Esophagus squamous epithelium (tissue), 5 donors: ENCODE measurements around the gene PRPSAP1. TPM values are rescaled to one million over a fixed set of nuclear protein-coding genes. Genes with fewer than 3 reads are reported as not detected.

Source experiments
- DNase-seq: peaks from one replicate; lab custom pipeline; 2025; lab: John Stamatoyannopoulos, UW
- H3K27ac ChIP-seq, 4 donors: fragments of 200-600 bp; sonication (generic); one replicate each; pipeline ENCODE4 v1.5.1; 2016 to 2019; ENCODE audit warnings: mild to moderate bottlenecking in 1 of 4
- H3K27me3 ChIP-seq, 4 donors: fragments of 200-600 bp; sonication (generic); 1 replicate in 3 of 4; 2 replicates in 1 of 4; pipeline versions ENCODE4 v1.5.1 to v1.6.0; 2017 to 2021; ENCODE audit warnings: antibody characterized with exemption in 1 of 4
- H3K36me3 ChIP-seq, 3 donors: fragments of 200-600 bp; sonication (generic); one replicate each; pipeline ENCODE4 v1.5.1; 2016 to 2019
- H3K4me1 ChIP-seq, 3 donors: fragments of 200-600 bp; sonication (generic); one replicate each; pipeline ENCODE4 v1.5.1; 2017 to 2019
- H3K4me3 ChIP-seq, 4 donors: fragments of 200-600 bp; sonication (generic); 1 replicate in 3 of 4; 2 replicates in 1 of 4; pipeline ENCODE4 v1.5.1; 2016 to 2019; ENCODE audit warnings: mild to moderate bottlenecking in 2 of 4, moderate library complexity in 1 of 4
- H3K9me3 ChIP-seq, 3 donors: fragments of 200-600 bp; sonication (generic); one replicate each; pipeline ENCODE4 v1.5.1; 2016 to 2019
- CTCF ChIP-seq, 6 experiments: fragments of 450-650 bp in 4 of 6; fragments of 200-600 bp in 2 of 6; sonication (generic) in 2 of 6; IDR thresholded peaks; one replicate each; pipeline ENCODE4 v1.5.1; 2016 to 2019; ENCODE audit warnings: antibody characterized with exemption in 6 of 6, mild to moderate bottlenecking in 4 of 6, moderate library complexity in 4 of 6
- POLR2A ChIP-seq, 4 donors: fragments of 450-650 bp; IDR thresholded peaks; one replicate each; pipeline ENCODE4 v1.6.1; 2017; ENCODE audit warnings: antibody characterized with exemption in 4 of 4, mild to moderate bottlenecking in 4 of 4, moderate library complexity in 3 of 4
- WGBS, 2 donors: methylation state at CpG; one replicate each; pipeline ENCODE4 v1.1.5; 2018; 5-methylcytosine and 5-hydroxymethylcytosine counted together
- intact Hi-C: fragments of 100-400 bp; cut with DNase I; formaldehyde crosslinking; loops from one replicate; pipeline ENCODE4 v1.15.0; 2022
- total RNA-seq, 4 donors: library from RNA; depleted of rRNA; stranded (reverse); fragments of >200 nt; gene quantifications; one replicate each; pipeline ENCODE4 v1.1.0, GENCODE V29; 2016
- donor health status: DM: yes; HTN: yes; CAD: no.

Gene PRPSAP1
- total RNA-seq, 4 donors from 2014 or later = 36.0 to 68.6 (median 49.5) TPM

GRCh38 chr17:76369804-76370203, 16.1 kb upstream of the PRPSAP1 start:
- TF ChIP-seq CTCF (IDR thresholded peaks at IDR 0.05) (no peak), POLR2A (IDR thresholded peaks at IDR 0.05) (no peak)
- intact Hi-C loops = no loop called here
- Histone ChIP-seq H3K9me3 (no peaks in the 10 kb centered on the region), H3K4me3 (no peak overlapping the region), H3K27me3 (no peaks in the 10 kb centered on the region), H3K4me1 (peaks cover 0 to 23% (median 19%) of the 10 kb centered on the region in 3 donors), H3K27ac (peak overlapping the region in 2 of 4 donors; percentile 34 to 70), H3K36me3 (no peaks in the 10 kb centered on the region)
- DNase-seq = no peak
- 94 to 100% methylated on average over 1 to 7 of the region's 7 CpGs for WGBS, 2 donors

- Histone ChIP-seq H3K36me3 (no peaks in the 10 kb centered on the region), H3K4me1 (peaks cover 0 to 23% (median 19%) of the 10 kb centered on the region in 3 donors), H3K4me3 (no peak overlapping the region), H3K27ac (no peak overlapping the region), H3K9me3 (no peaks in the 10 kb centered on the region), H3K27me3 (no peaks in the 10 kb centered on the region)
- WGBS, 2 donors = 83 to 85% methylated on average over 6 to 10 of the region's 10 CpGs
- intact Hi-C loops = no loop called here
- DNase-seq = no peak
- TF ChIP-seq CTCF (IDR thresholded peaks at IDR 0.05) = no peak
- TF ChIP-seq POLR2A (IDR thresholded peaks at IDR 0.05) = no peak
Observed at GRCh38 chr17:76369379-76369778, 15.7 kb upstream of the PRPSAP1 start.

GRCh38 chr17:76368545-76368944, 14.8 kb upstream of the PRPSAP1 start:
- no peak overlapping the region for H3K27ac ChIP-seq
- no peak for DNase-seq

GRCh38 chr17:76367642-76368041, 13.9 kb upstream of the PRPSAP1 start:
- TF ChIP-seq POLR2A (IDR thresholded peaks at IDR 0.05) = no peak
- no peak for TF ChIP-seq CTCF (IDR thresholded peaks at IDR 0.05)
- no peak overlapping the region for H3K4me3 ChIP-seq
- WGBS, 2 donors = 37 to 67% methylated on average over 3 to 6 of the region's 6 CpGs

More at GRCh38 chr17:76368545-76368944, 14.8 kb upstream of the PRPSAP1 start:
- 40 to 84% methylated on average over 1 to 9 of the region's 11 CpGs for WGBS, 2 donors
- no peak for TF ChIP-seq CTCF (IDR thresholded peaks at IDR 0.05)
- TF ChIP-seq POLR2A (IDR thresholded peaks at IDR 0.05) = no peak
- H3K4me1 ChIP-seq = peaks cover 0 to 26% (median 19%) of the 10 kb centered on the region in 3 donors
- H3K27me3 ChIP-seq = no peaks in the 10 kb centered on the region
- intact Hi-C loops = no loop called here
- no peak overlapping the region for H3K4me3 ChIP-seq
- H3K36me3 ChIP-seq = no peaks in the 10 kb centered on the region
- H3K9me3 ChIP-seq = no peaks in the 10 kb centered on the region

GRCh38 chr17:76366247-76366646, 12.5 kb upstream of the PRPSAP1 start:
- WGBS, 2 donors = 79 to 90% methylated on average over 2 to 3 of the region's 3 CpGs
- intact Hi-C loops = no loop called here

More at GRCh38 chr17:76367642-76368041, 13.9 kb upstream of the PRPSAP1 start:
- Histone ChIP-seq H3K36me3 (no peaks in the 10 kb centered on the region), H3K9me3 (no peaks in the 10 kb centered on the region), H3K27ac (no peak overlapping the region), H3K27me3 (no peaks in the 10 kb centered on the region), H3K4me1 (peaks cover 2 to 35% (median 22%) of the 10 kb centered on the region in 3 donors)
- intact Hi-C loops = no loop called here
- DNase-seq = no peak

More at GRCh38 chr17:76366247-76366646, 12.5 kb upstream of the PRPSAP1 start:
- no peaks in the 10 kb centered on the region for H3K36me3 ChIP-seq
- no peak overlapping the region for H3K27ac ChIP-seq
- H3K9me3 ChIP-seq = no peaks in the 10 kb centered on the region
- TF ChIP-seq CTCF (IDR thresholded peaks at IDR 0.05) (no peak), POLR2A (IDR thresholded peaks at IDR 0.05) (no peak)
- no peak for DNase-seq
- H3K4me3 ChIP-seq = no peak overlapping the region
- peaks cover 11 to 48% (median 29%) of the 10 kb centered on the region in 3 donors for H3K4me1 ChIP-seq
- H3K27me3 ChIP-seq = no peaks in the 10 kb centered on the region
